Inferior parietal cortex (tissue), 1 donor: Measurements from ENCODE around the gene VPS26B.
"Not testable (repeated sequence)": the region's sequence is repeated elsewhere in the genome, so short reads cannot be mapped to it uniquely, and the experiment has no call there.

Source experiments
- DNase-seq: peaks from one replicate; pipeline ENCODE4 v3.0.0-alpha.2; 2016; ENCODE audit errors: extremely low spot score

The VPS26B gene

GRCh38 chr11:134231958-134232659, 7.6 kb downstream of the VPS26B start:
- DNase-seq: no peak

- no peak for DNase-seq
These were observed 9.3 kb downstream of the VPS26B start for GRCh38 chr11:134233729-134234179.

GRCh38 chr11:134235399-134235798, 10.9 kb downstream of the VPS26B start:
- DNase-seq: no peak

- no peak for DNase-seq
These were observed 12.5 kb downstream of the VPS26B start for GRCh38 chr11:134236834-134237556.

- DNase-seq: no peak
These were observed 13.1 kb downstream of the VPS26B start for GRCh38 chr11:134237557-134237922.

- no peak for DNase-seq
These were observed 14.5 kb downstream of the VPS26B start for GRCh38 chr11:134238956-134239355.

- DNase-seq: no peak
These were observed 16.1 kb downstream of the VPS26B start for GRCh38 chr11:134240592-134240991.

GRCh38 chr11:134242376-134242775, 17.9 kb downstream of the VPS26B start:
- DNase-seq: no peak

- DNase-seq: no peak
These were observed 19.4 kb downstream of the VPS26B start for GRCh38 chr11:134243913-134244312.

- no peak for DNase-seq
These were observed 20.1 kb downstream of the VPS26B start for GRCh38 chr11:134244593-134244992.

GRCh38 chr11:134245434-134245833, 21.0 kb downstream of the VPS26B start:
- no peak for DNase-seq

- no peak for DNase-seq
These were observed 21.6 kb downstream of the VPS26B start for GRCh38 chr11:134246100-134246499.

- DNase-seq: no peak
These were observed 22.2 kb downstream of the VPS26B start for GRCh38 chr11:134246678-134247077.

- DNase-seq: no peak
These were observed 24.5 kb downstream of the VPS26B start for GRCh38 chr11:134248910-134249480.

GRCh38 chr11:134250246-134250645, 25.8 kb downstream of the VPS26B start:
- no peak for DNase-seq

GRCh38 chr11:134250675-134251074, 26.2 kb downstream of the VPS26B start:
- no peak for DNase-seq

GRCh38 chr11:134252346-134253187, 28.1 kb downstream of the VPS26B start:
- no peak for DNase-seq

- DNase-seq: peak; percentile 97
These were observed 28.9 kb downstream of the VPS26B start, which contains the start of the genes ACAD8 and THYN1 for GRCh38 chr11:134253188-134253993. TSS of gene ACAD8 (plus strand) at chr11:134253568. CDS start at chr11:134253601, 33 bp downstream. TSS of gene THYN1 (minus strand) at chr11:134253352. CDS start at chr11:134252882, 470 bp downstream.

GRCh38 chr11:134254433-134255183, 30.1 kb downstream of the VPS26B start:
- no peak for DNase-seq

GRCh38 chr11:134255184-134255561, 30.7 kb downstream of the VPS26B start:
- DNase-seq: not testable (repeated sequence)
